GM12878 (cell line): ENCODE results near the gene ARCN1. TPM values are rescaled to one million over a fixed set of nuclear protein-coding genes. Genes with fewer than 3 reads are reported as not detected.

Experiments
- BCL11A ChIP-seq: IDR thresholded peaks from 2 replicates; pipeline ENCODE4 v1.6.1; 2011; ENCODE audit warnings: low read depth, low read length
- CREM ChIP-seq: IDR thresholded peaks from 2 replicates; pipeline ENCODE4 v1.6.1; 2014; ENCODE audit warnings: antibody characterized with exemption, low read depth
- IKZF1 ChIP-seq: fragments of 450-650 bp; conservative IDR thresholded peaks from 2 replicates; pipeline ENCODE4 v1.6.1; 2017; ENCODE audit warnings: antibody characterized with exemption, mild to moderate bottlenecking
- MYB ChIP-seq: fragments of 150-350 bp; IDR thresholded peaks from 2 replicates; pipeline ENCODE4 v1.6.1; 2014; ENCODE audit warnings: mild to moderate bottlenecking, low read depth, low read length, borderline replicate concordance
- NFIC ChIP-seq: IDR thresholded peaks from 2 replicates; pipeline ENCODE4 v1.6.1; 2012; ENCODE audit warnings: low read depth, mild to moderate bottlenecking, inconsistent platforms, low read length, moderate library complexity
- RAD21 ChIP-seq: IDR thresholded peaks from 2 replicates; pipeline ENCODE4 v1.6.1; 2011; ENCODE audit warnings: mild to moderate bottlenecking, low read depth, low read length, moderate library complexity; ENCODE audit not compliant: insufficient read depth
- RBBP5 ChIP-seq: fragments of 200-600 bp; sonication (generic); conservative IDR thresholded peaks from 2 replicates; pipeline ENCODE4 v1.6.1; 2016
- RUNX3 ChIP-seq: IDR thresholded peaks from 2 replicates; pipeline ENCODE4 v1.6.1; 2012; ENCODE audit warnings: low read length, inconsistent platforms
- TCF7 ChIP-seq: IDR thresholded peaks from 2 replicates; pipeline ENCODE4 v1.6.1; 2014; ENCODE audit warnings: antibody characterized with exemption, borderline replicate concordance
- polyA plus RNA-seq, 11 experiments: library from polyadenylated mRNA; depleted of rRNA in 4 of 11; unstranded in 6 of 11; stranded (reverse) in 5 of 11; fragments of >200 nt; fragmentation: Nextera tagmentation in 4 of 11; fragmentation: Illumina TruSeq in 1 of 11; extraction: Ambion mirVana in 4 of 11; extraction: Trizol in 1 of 11; gene quantifications; 1 replicate in 1 of 11; 2 replicates in 10 of 11; pipeline versions ENCODE4 v1.2.1 to v1.2.3, GENCODE V29; 2011 to 2016; ENCODE audit warnings: inconsistent platforms in 2 of 11, missing spikeins in 2 of 11, low read depth in 1 of 11
- total RNA-seq, 4 experiments: library from RNA; depleted of rRNA in 3 of 4; stranded (reverse); fragments of >200 nt in 3 of 4; fragmentation: Illumina TruSeq in 1 of 4; extraction: Trizol in 1 of 4; gene quantifications; 2 replicates each; pipeline versions ENCODE4 v1.2.1 to v1.2.3, GENCODE V29; 2013 to 2021
- TF ChIP-seq, protein P1 (sequence below): IDR thresholded peaks from 2 replicates; pipeline ENCODE4 v1.6.1; 2011; ENCODE audit warnings: borderline replicate concordance, low read depth, mild to moderate bottlenecking, moderate library complexity, low read length; ENCODE audit not compliant: insufficient read depth, poor library complexity, severe bottlenecking
- TF ChIP-seq, protein P2 (sequence below): fragments of 450-650 bp; IDR thresholded peaks from 2 replicates; pipeline ENCODE4 v1.6.1; 2017; ENCODE audit warnings: mild to moderate bottlenecking, moderate library complexity
- TF ChIP-seq, protein P3 (sequence below): IDR thresholded peaks from 2 replicates; pipeline ENCODE4 v1.6.1; 2012; ENCODE audit warnings: improper control_type of control experiment, low read depth, low read length; ENCODE audit not compliant: insufficient replicate concordance
- TF ChIP-seq, protein P4 (sequence below): IDR thresholded peaks from 2 replicates; pipeline ENCODE4 v1.6.1; 2012; ENCODE audit warnings: low read depth, low read length, improper control_type of control experiment
- TF ChIP-seq, protein P5 (sequence below): fragments of 450-650 bp; IDR thresholded peaks from 2 replicates; pipeline ENCODE4 v1.6.1; 2017; ENCODE audit warnings: mild to moderate bottlenecking, low read depth, inconsistent platforms; ENCODE audit not compliant: poor library complexity, severe bottlenecking

Gene ARCN1
- total and polyA plus RNA-seq, 10 of the 15 experiments (the other 5 are each of a cell fraction or from before 2014, with no cell fraction given): 33.3 to 172 (median 106) TPM

DNA sequence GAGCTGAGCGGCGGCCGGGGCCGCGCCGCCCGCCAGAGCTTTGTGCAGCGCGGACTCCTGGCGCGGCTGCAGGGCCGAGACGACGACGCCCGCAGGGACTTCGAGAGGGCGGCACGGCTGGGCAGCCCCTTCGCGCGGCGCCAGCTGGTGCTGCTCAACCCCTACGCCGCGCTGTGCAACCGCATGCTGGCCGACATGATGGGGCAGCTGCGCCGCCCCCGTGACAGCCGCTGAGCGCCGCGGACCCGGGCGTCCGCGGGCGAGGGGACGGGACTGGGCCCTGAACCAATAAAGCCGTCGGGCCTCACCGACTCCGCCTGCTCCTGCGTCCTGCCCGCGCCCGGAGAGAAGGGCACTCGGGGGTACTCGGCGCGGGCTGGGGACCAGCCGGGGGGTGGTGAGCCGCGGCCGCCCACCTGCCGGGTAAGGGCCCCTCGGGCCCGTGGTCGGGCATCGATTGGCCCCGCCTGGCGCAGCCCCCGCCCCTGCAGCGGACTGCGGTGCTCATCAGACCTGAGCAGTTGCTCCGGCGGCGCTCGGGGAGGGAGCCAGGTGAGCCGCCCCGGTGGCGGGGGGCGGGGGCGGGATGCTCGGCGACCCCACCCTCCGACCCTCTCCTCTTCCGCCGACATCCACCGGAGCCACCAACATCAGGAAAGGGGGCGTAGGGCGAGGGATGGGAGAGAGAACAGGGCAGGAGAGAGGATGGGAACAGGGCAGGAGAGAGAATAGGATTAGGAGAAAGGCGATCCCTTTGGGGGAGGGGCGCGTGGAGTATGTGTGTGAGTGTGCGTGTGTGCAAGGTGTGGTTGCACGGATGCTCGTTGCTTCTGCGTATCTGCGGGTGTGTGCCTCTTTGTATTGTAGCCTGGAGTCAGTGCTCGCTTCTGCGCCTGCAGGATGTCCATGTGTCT, 41.3 kb upstream of the ARCN1 start, which contains the start of gene TMEM25 (continued):
- TF ChIP-seq BCL11A (no peak), MYB (no peak), NFIC (no peak), TCF7 (no peak), RUNX3 (peak; percentile 51), RBBP5 (no peak), IKZF1 (peak; percentile 93), CREM (no peak), RAD21 (no peak)
- TF ChIP-seq, protein P1, sequence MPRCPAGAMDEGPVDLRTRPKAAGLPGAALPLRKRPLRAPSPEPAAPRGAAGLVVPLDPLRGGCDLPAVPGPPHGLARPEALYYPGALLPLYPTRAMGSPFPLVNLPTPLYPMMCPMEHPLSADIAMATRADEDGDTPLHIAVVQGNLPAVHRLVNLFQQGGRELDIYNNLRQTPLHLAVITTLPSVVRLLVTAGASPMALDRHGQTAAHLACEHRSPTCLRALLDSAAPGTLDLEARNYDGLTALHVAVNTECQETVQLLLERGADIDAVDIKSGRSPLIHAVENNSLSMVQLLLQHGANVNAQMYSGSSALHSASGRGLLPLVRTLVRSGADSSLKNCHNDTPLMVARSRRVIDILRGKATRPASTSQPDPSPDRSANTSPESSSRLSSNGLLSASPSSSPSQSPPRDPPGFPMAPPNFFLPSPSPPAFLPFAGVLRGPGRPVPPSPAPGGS: no peak
- TF ChIP-seq, protein P2, sequence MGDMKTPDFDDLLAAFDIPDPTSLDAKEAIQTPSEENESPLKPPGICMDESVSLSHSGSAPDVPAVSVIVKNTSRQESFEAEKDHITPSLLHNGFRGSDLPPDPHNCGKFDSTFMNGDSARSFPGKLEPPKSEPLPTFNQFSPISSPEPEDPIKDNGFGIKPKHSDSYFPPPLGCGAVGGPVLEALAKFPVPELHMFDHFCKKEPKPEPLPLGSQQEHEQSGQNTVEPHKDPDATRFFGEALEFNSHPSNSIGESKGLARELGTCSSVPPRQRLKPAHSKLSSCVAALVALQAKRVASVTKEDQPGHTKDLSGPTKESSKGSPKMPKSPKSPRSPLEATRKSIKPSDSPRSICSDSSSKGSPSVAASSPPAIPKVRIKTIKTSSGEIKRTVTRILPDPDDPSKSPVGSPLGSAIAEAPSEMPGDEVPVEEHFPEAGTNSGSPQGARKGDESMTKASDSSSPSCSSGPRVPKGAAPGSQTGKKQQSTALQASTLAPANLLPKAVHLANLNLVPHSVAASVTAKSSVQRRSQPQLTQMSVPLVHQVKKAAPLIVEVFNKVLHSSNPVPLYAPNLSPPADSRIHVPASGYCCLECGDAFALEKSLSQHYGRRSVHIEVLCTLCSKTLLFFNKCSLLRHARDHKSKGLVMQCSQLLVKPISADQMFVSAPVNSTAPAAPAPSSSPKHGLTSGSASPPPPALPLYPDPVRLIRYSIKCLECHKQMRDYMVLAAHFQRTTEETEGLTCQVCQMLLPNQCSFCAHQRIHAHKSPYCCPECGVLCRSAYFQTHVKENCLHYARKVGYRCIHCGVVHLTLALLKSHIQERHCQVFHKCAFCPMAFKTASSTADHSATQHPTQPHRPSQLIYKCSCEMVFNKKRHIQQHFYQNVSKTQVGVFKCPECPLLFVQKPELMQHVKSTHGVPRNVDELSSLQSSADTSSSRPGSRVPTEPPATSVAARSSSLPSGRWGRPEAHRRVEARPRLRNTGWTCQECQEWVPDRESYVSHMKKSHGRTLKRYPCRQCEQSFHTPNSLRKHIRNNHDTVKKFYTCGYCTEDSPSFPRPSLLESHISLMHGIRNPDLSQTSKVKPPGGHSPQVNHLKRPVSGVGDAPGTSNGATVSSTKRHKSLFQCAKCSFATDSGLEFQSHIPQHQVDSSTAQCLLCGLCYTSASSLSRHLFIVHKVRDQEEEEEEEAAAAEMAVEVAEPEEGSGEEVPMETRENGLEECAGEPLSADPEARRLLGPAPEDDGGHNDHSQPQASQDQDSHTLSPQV: no peak
- TF ChIP-seq, protein P3, sequence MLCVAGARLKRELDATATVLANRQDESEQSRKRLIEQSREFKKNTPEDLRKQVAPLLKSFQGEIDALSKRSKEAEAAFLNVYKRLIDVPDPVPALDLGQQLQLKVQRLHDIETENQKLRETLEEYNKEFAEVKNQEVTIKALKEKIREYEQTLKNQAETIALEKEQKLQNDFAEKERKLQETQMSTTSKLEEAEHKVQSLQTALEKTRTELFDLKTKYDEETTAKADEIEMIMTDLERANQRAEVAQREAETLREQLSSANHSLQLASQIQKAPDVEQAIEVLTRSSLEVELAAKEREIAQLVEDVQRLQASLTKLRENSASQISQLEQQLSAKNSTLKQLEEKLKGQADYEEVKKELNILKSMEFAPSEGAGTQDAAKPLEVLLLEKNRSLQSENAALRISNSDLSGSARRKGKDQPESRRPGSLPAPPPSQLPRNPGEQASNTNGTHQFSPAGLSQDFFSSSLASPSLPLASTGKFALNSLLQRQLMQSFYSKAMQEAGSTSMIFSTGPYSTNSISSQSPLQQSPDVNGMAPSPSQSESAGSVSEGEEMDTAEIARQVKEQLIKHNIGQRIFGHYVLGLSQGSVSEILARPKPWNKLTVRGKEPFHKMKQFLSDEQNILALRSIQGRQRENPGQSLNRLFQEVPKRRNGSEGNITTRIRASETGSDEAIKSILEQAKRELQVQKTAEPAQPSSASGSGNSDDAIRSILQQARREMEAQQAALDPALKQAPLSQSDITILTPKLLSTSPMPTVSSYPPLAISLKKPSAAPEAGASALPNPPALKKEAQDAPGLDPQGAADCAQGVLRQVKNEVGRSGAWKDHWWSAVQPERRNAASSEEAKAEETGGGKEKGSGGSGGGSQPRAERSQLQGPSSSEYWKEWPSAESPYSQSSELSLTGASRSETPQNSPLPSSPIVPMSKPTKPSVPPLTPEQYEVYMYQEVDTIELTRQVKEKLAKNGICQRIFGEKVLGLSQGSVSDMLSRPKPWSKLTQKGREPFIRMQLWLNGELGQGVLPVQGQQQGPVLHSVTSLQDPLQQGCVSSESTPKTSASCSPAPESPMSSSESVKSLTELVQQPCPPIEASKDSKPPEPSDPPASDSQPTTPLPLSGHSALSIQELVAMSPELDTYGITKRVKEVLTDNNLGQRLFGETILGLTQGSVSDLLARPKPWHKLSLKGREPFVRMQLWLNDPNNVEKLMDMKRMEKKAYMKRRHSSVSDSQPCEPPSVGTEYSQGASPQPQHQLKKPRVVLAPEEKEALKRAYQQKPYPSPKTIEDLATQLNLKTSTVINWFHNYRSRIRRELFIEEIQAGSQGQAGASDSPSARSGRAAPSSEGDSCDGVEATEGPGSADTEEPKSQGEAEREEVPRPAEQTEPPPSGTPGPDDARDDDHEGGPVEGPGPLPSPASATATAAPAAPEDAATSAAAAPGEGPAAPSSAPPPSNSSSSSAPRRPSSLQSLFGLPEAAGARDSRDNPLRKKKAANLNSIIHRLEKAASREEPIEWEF: peak; percentile 77
- TF ChIP-seq, protein P4, sequence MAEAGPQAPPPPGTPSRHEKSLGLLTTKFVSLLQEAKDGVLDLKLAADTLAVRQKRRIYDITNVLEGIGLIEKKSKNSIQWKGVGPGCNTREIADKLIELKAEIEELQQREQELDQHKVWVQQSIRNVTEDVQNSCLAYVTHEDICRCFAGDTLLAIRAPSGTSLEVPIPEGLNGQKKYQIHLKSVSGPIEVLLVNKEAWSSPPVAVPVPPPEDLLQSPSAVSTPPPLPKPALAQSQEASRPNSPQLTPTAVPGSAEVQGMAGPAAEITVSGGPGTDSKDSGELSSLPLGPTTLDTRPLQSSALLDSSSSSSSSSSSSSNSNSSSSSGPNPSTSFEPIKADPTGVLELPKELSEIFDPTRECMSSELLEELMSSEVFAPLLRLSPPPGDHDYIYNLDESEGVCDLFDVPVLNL: no peak
- TF ChIP-seq, protein P5, sequence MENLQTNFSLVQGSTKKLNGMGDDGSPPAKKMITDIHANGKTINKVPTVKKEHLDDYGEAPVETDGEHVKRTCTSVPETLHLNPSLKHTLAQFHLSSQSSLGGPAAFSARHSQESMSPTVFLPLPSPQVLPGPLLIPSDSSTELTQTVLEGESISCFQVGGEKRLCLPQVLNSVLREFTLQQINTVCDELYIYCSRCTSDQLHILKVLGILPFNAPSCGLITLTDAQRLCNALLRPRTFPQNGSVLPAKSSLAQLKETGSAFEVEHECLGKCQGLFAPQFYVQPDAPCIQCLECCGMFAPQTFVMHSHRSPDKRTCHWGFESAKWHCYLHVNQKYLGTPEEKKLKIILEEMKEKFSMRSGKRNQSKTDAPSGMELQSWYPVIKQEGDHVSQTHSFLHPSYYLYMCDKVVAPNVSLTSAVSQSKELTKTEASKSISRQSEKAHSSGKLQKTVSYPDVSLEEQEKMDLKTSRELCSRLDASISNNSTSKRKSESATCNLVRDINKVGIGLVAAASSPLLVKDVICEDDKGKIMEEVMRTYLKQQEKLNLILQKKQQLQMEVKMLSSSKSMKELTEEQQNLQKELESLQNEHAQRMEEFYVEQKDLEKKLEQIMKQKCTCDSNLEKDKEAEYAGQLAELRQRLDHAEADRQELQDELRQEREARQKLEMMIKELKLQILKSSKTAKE: no peak
